HL-60/S4 treated with phorbol 12-myristate 13-acetate at 8.2 ng/mL for 4 days and 3 days (cell line): Measurements from ENCODE around the gene CHAF1A.

Experiments used
- in situ Hi-C: fragments of 300-500 bp; cut with MboI; formaldehyde crosslinking; loops from 2 replicates; pipeline ENCODE4 v1.15.0; 2022; ENCODE audit warnings: low sequenced_read_pairs

Gene CHAF1A

GRCh38 chr19:4403005-4403761, 743 bp downstream of the CHAF1A start:
- in situ Hi-C loops = no loop called here

DNA sequence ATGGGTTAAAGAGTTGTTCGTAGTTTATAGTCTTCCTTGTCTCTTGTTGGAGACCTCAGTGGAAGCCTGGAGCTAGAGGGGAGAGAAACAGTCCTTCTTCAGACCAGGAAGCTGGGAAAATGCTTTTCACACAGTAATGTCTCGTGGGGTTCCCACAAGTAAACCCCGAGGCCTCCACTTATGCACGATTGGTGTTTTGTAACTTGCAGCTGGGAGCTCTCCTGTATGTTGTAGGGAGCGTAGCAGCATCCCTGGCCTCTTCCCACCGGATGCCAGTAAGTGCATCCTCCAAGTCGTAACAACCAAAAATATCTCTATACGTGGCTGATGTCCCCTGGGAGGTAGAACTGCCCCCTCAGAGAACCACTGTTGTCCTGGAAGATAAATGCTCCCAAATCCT, 3.5 kb downstream of the CHAF1A start:
- in situ Hi-C loops = no loop called here

DNA sequence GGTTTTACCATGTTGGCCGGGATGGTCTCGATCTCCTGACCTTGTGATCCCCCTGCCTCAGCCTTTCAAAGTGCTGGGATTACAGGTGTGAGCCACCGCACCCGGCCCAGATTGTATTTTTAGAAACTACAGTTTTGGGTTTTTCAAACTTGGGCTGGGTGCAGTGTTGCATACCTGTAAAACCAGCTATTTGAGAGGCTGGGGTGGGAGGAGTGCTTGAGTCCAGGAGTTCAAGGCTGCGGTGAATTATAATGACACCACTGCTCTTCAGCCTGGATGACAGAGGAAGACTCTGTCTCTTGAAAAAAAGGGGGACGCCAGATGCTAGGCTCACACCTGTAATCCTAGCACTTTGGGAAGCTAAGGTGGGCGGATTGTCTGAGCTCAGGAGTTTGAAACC, 4.2 kb downstream of the CHAF1A start:
- in situ Hi-C loops = no loop called here

DNA sequence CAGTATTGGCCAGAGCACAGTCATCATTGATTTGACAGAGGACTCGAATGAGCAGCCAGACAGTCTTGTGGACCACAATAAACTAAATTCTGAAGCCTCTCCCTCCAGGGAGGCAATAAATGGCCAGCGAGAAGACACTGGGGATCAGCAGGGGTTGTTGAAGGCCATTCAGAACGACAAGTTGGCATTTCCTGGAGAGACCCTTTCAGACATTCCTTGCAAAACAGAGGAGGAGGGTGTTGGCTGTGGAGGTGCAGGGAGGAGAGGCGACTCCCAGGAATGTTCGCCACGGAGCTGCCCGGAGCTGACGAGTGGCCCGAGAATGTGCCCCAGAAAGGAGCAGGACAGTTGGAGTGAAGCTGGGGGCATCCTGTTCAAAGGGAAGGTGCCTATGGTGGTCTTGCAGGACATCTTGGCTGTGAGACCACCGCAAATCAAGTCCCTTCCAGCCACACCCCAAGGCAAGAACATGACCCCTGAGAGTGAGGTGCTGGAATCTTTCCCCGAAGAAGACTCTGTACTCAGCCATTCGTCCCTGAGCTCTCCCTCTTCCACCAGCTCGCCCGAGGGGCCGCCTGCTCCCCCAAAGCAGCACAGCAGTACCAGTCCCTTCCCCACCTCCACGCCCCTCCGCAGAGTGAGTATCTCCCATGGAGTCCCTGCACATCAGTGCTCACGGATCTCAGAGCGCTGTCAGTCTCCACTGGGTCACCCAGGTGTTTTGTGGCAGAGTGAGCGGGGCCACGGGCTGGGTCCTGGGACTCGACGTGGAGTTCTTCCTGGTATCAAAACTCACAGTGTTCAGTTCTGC, 6.9 kb downstream of the CHAF1A start:
- in situ Hi-C loops = no loop called here

DNA sequence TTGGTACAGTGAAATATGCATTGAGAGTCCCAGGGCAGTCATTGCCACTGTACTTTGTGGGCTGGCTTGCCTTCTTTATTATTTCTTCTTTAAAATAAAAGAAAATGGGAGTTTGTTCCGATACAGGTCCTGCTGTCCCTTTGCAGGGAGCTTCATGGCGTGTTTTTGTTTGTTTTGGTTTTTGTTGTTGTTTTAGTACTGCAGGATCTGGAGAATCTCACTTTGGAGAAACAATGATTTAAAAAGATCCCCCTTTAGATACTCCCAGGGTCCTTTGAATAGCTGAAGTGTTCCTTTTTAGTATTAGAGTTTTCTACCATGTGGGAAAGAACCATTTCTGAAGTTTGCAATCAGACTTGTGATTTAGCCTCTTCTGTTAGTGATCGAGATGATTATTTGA, 11.1 kb downstream of the CHAF1A start:
- in situ Hi-C loops = no loop called here

GRCh38 chr19:4414144-4414799, 11.8 kb downstream of the CHAF1A start:
- in situ Hi-C loops = no loop called here

DNA sequence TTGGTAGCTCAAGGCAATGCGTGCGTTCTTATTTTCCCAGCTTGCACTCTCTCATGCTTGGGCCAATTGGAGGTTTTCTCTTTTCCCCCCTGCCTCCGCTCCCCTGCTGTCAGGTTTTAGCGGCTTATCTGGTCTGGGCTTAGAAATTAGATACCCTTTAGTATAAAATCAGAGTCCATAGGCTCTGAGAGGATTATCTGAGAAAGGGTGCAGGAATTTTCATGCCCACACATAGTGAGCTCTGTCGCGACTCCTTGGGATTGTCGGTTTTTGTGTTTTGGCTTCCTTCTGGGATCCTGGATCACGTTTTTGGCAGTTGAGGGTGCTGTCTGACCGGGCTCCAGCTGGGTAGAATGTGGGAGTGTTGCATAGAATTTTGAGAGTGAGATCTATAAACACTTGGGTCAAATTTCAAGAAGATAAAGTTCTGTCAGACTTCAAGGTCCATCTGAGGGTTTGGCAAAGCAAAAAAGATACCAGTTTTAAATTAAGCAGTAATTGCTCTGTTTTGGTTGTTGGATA, 12.4 kb downstream of the CHAF1A start:
- in situ Hi-C loops = no loop called here

DNA sequence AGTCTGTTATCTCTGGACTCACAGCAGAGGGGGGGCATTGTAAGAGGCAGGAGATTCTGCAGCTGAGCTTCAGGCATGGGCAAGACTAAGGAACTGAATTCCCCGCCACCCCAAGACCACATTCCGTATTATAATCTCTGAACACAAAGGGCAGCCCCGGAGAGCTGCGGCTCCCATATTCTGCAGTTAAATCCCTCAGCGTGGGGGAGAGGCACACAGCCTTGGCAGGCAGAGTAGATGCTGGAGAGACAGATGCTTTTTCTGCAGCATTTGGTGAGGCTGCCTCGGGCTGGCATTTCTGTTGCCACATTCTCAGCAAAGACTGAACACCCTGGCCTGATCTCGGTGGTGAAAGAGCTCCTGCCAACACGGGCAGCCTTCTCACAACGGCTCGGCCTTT, 12.9 kb downstream of the CHAF1A start:
- in situ Hi-C loops = no loop called here

DNA sequence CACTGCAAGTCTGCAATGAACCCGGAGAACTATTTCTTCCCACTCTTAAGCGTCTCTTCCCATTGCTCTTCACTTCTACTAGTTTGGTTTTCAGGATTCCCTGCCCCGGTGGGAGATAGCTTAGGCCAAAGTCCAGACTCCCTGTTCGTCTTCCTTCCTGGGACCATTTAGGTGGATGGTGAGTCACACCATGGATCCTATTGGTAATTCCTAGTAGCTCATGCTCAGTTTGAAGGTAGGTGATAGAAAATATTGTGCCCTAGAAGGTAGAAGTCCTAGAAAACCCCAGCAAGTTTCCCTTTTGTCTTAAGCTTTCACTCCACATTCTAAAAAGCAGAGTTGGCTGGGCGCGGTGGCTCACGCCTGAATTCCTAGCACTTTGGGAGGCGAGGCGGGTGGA, 13.8 kb downstream of the CHAF1A start:
- in situ Hi-C loops = no loop called here

GRCh38 chr19:4423416-4424126, 21.1 kb downstream of the CHAF1A start:
- in situ Hi-C loops = no loop called here

DNA sequence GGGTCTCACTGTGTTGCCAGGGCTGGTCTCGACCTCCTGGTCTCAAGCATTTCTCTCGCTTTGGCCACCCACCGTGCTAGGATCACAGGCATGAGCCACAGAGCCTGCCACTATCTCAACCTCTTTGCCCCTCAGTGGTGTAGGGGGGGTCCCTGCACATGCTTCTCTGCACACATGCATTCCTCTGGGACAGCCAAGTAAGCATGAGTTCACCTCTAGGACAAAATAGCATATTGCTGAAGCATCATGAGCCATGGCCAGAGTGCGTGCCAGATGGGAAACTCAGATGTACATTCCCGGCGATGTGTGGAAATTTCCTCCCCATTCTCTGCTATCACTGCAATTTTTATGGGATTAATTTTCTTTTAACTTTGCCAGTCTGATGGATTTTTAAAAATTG, 23.1 kb downstream of the CHAF1A start:
- in situ Hi-C loops = no loop called here

GRCh38 chr19:4428326-4428975, 26.0 kb downstream of the CHAF1A start:
- in situ Hi-C loops = no loop called here

DNA sequence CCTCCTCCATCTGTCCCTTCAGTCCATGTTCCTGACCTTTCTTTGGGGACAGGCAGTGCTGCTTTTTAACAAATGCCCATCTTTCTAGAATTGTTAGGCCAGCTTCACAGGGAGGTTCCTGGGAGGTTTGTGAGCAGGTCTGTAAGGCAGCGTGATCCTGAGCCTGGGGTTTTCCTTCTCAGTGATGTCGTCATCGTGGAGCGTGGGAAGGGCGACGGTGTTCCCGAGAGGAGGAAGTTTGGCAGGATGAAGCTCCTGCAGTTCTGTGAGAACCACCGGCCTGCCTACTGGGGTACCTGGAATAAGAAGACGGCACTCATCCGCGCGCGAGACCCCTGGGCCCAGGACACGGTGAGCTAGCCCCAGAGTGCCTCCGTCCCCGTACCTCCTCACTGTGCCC, 26.8 kb downstream of the CHAF1A start:
- in situ Hi-C loops = no loop called here

- in situ Hi-C loops = no loop called here
Observed at GRCh38 chr19:4429771-4430171, 27.3 kb downstream of the CHAF1A start.

DNA sequence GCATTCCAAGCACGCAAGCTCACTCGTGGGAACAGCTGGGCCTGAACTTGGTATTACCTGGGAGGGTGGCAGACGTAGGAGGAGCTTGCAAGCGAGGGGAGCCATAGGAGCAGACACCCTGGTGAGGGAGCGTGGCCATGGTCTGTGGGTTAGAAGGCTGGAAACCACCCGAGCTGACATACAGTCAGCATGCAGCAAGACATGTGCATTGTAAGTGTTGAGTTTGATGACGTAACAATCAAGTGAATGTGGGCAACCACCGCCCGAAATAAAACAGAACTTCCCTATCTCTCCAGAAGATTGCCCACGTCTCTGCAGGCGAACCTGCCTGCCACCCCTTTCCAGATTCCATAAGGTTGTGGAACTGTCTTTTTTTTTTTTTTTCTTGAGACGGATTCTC, 28.3 kb downstream of the CHAF1A start:
- in situ Hi-C loops = no loop called here

DNA sequence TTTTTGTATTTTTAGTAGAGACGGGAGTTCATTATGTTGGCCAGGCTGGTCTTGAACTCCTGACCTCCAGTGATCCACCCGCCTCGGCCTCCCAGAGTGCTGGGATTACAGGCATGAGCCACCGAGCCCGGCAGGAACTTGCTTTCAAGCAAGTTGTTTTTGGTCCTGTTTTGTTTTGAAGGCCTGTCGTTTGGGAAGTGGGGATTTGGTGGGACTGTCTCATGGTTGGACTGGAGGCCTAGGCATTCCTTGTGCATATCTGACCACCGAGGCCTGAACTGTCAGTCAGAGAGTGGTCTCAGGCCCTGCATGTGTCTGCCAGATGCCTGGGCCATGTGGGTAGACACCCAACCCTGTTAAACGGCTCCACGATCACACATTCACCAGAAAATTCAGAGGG, 28.9 kb downstream of the CHAF1A start:
- in situ Hi-C loops = no loop called here

DNA sequence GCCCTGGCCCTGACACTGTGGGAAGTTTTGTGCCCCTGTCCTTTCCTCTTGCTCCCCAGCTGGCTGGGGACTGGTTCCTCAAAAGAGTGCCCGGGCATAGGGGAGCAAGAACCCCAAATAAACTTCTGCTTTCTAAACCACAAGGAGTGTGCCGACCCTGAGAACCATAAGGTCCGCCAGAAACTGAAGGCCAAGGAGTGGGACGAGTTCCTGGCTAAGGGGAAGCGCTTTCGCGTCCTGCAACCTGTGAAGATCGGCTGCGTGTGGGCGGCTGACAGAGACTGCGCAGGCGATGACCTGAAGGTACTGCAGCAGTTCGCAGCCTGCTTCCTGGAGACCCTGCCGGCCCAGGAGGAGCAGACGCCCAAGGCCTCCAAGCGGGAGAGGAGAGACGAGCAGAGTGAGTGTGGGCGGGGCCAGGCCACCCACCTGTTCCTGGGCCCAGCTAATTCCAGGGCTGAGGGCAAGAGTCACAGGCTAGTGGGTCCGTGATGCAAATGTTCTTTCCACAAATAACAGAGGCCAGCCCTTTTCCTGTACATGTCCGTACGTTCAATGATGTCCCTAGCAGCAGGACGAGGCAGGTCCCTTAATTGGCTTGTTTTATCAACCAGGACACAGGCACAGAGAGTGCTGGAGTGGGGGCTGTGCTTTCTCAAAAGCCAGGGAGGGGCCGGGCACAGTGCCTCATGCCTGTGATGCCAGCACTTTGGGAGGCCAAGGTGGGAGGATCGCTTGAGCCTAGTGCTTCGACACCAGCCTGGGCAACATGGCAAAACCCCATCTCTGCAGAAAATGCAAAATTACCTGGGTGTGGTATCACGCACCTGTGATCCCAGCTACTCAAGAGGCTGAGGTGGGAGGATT, 29.6 kb downstream of the CHAF1A start:
- in situ Hi-C loops = no loop called here

DNA sequence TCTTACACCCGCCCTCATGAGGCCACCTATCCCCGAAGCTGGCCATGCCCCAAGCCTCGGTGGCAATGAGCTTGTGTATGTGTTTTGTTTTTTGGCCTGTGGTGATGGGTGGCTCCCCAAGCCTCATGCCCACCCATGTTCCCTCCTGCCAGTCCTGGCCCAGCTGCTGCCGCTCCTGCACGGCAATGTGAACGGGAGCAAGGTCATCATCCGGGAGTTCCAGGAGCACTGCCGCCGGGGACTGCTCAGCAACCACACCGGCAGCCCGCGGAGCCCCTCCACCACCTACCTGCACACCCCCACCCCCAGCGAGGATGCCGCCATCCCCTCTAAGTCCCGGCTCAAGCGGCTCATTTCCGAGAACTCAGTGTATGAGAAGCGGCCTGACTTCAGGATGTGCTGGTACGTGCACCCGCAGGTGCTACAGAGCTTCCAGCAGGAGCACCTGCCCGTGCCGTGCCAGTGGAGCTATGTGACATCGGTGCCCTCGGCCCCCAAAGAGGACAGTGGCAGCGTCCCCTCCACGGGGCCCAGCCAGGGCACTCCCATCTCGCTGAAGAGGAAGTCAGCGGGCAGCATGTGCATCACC, 30.6 kb downstream of the CHAF1A start:
- in situ Hi-C loops = no loop called here

GRCh38 chr19:4434391-4434790, 32.0 kb downstream of the CHAF1A start:
- in situ Hi-C loops = no loop called here
